Heart left ventricle (tissue), 16 donors: ENCODE measurements around the gene SYPL1. TPM values are rescaled to one million over a fixed set of nuclear protein-coding genes. Genes with fewer than 3 reads are reported as not detected.

Source experiments
- ATAC-seq, 4 donors: fragments of 200-7000 bp; cut with Tn5 transposase; one replicate each; pipeline ENCODE4 v1.9.1; 2020 to 2022; ENCODE audit warnings: moderate library complexity in 4 of 4, mild to moderate bottlenecking in 3 of 4, moderate number of reproducible peaks in 1 of 4
- DNase-seq, 5 donors: peaks; one replicate each; pipeline ENCODE4 v3.0.0-alpha.2; 2020
- H3K27ac ChIP-seq, 12 donors: fragments of 200-600 bp; sonication (generic) in 4 of 12; one replicate each; pipeline versions ENCODE4 v1.5.0 to v1.8.0; 2016 to 2022; ENCODE audit warnings: mild to moderate bottlenecking in 2 of 12
- H3K27me3 ChIP-seq, 9 donors: fragments of 200-600 bp; sonication (generic) in 2 of 9; one replicate each; pipeline versions ENCODE4 v1.5.1 to v1.8.0; 2016 to 2022; ENCODE audit warnings: mild to moderate bottlenecking in 3 of 9
- H3K36me3 ChIP-seq, 9 donors: fragments of 200-600 bp; sonication (generic) in 2 of 9; one replicate each; pipeline versions ENCODE4 v1.5.0 to v1.8.0; 2018 to 2022; ENCODE audit warnings: mild to moderate bottlenecking in 2 of 9
- H3K4me1 ChIP-seq, 12 donors: fragments of 200-600 bp; sonication (generic) in 4 of 12; one replicate each; pipeline versions ENCODE4 v1.5.0 to v1.8.0; 2016 to 2022; ENCODE audit warnings: mild to moderate bottlenecking in 3 of 12
- H3K4me3 ChIP-seq, 12 donors: fragments of 200-600 bp; sonication (generic) in 4 of 12; one replicate each; pipeline versions ENCODE4 v1.5.0 to v1.8.0; 2017 to 2022; ENCODE audit warnings: mild to moderate bottlenecking in 9 of 12, moderate library complexity in 4 of 12
- H3K9me3 ChIP-seq, 12 donors: fragments of 200-600 bp; sonication (generic) in 4 of 12; one replicate each; pipeline versions ENCODE4 v1.5.0 to v1.8.0; 2016 to 2022; ENCODE audit warnings: mild to moderate bottlenecking in 1 of 12
- CTCF ChIP-seq, 12 donors: fragments of 200-600 bp; sonication (generic) in 4 of 12; IDR thresholded peaks; one replicate each; pipeline versions ENCODE4 v1.5.0 to v1.8.0; 2018 to 2022; ENCODE audit warnings: antibody characterized with exemption in 12 of 12, mild to moderate bottlenecking in 5 of 12
- POLR2A ChIP-seq, 2 donors: fragments of 450-650 bp; IDR thresholded peaks; one replicate each; pipeline ENCODE4 v1.6.1; 2017; ENCODE audit warnings: antibody characterized with exemption in 2 of 2, mild to moderate bottlenecking in 2 of 2, moderate library complexity in 2 of 2
- WGBS, 4 donors: extraction: QIAGEN DNeasy Blood & Tissue Kit in 2 of 4; methylation state at CpG; one replicate each; pipeline versions ENCODE4 v1.1.5 to v1.1.7; 2013 to 2018; 5-methylcytosine and 5-hydroxymethylcytosine counted together
- intact Hi-C, 10 donors: fragments of 100-400 bp; cut with DNase I; formaldehyde crosslinking; loops; one replicate each; pipeline versions ENCODE4 v1.11.1 to v1.14.2; 2022
- polyA plus RNA-seq, 2 donors: library from polyadenylated mRNA; stranded (reverse); fragments of 200-250 nt; gene quantifications; one replicate each; pipeline ENCODE4 v1.2.3, GENCODE V29; 2013
- total RNA-seq, 9 donors: library from RNA; depleted of rRNA in 2 of 9; stranded (reverse); fragments of >200 nt in 2 of 9; fragmentation: NEBNext Ultra II Directional in 3 of 9; extraction: Animal tissue kit (Norgen Biotek cat#: 25700) in 3 of 9; gene quantifications; one replicate each; pipeline versions ENCODE4 v1.1.0 to v1.2.4, GENCODE V29; 2016 to 2023
- donor health status: ischemic (EF 13 %, LVEDD 7.1; RV severe dilation, severe dysfunction).
- donor health status: healthy with polysubstance abuse.
- donor health status: DM: no; HTN: yes; CAD: no.
- donor health status: DM: no; HTN: no; CAD: no.
- donor health status: ischemic (EF 25% LVEDD 6.9; RV normal size, moderate dysfunction).
- donor health status: ischemic (EF 25% LVEDD 5.7; RV mildly dilated, moderate dysfunction).
- donor health status: healthy.
- donor health status: DM: yes; HTN: yes; CAD: no.
- donor health status: ischemic (EF 35%, LVEDD 5.7; RV mildly dilated, moderate dysfunction).
- donor health status: nonischemic (EF 11% LVEDD 7.7; RV severe dilation, severe dysfunction).
- donor health status: DM: yes; HTN: yes; CAD: no.
- donor health status: PGD.
- donor health status: ischemic (EF 29% LVEDD 5.4; RV normal size, mild dysfunction).
- donor health status: nonischemic (EF 23%, LVEDD 6.1; RV moderate dilation, normal function).

The SYPL1 gene
- total and polyA plus RNA-seq, 11 donors = 70.6 to 99.8 (median 78.5) TPM

GRCh38 chr7:106070567-106071254 lies 41.4 kb downstream of the SYPL1 start:
- Histone ChIP-seq H3K27ac (peak overlapping the region in 11 of 12 donors; percentile 63 to 87 (median 74)), H3K36me3 (no peaks in the 10 kb centered on the region), H3K27me3 (no peaks in the 10 kb centered on the region), H3K9me3 (no peaks in the 10 kb centered on the region), H3K4me1 (peaks cover 0 to 70% (median 48%) of the 10 kb centered on the region in 12 donors), H3K4me3 (no peak overlapping the region)
- intact Hi-C loops = loop anchor here in 2 of 10 donors (5.0 kb wide), 1 partner anchor 42 kb away; the partner anchor contains the start of gene SYPL1 (in 2 of the 2)
- TF ChIP-seq POLR2A (IDR thresholded peaks at IDR 0.05) (no peak), CTCF (IDR thresholded peaks at IDR 0.05) (no peak)
- WGBS, 4 donors = 78 to 92% (median 87%) methylated on average over 8 of the region's 8 CpGs
- DNase-seq (no peak), ATAC-seq (no peak)

DNA sequence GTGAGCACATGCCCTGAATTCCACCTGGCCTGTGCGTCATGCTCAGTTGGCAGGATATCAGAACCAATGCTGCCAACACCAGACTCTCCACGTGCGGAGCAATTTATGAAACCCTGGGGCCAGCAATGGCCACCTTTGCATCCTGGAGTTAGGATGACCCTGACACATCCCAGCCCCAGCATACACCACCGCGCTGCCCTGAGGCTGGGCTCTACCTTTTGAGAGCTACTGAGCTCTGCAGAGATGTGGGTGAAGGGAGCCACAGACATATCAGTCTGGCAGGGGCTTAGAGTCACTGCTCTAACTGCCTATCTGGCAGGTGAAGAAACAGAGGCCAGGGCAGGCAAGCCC lies 41.9 kb downstream of the SYPL1 start:
- Histone ChIP-seq H3K9me3 (no peaks in the 10 kb centered on the region), H3K4me3 (no peak overlapping the region), H3K4me1 (peaks cover 0 to 75% (median 53%) of the 10 kb centered on the region in 12 donors), H3K27ac (peak overlapping the region in 4 of 12 donors; percentile 35 to 87 (median 77)), H3K36me3 (no peaks in the 10 kb centered on the region), H3K27me3 (no peaks in the 10 kb centered on the region)
- DNase-seq (peak in 4 of 5 donors; percentile 41 to 63 (median 52)), ATAC-seq (peak; percentile 16 to 35 (median 30))
- intact Hi-C loops = loop anchor here in 2 of 10 donors (5.0 kb wide), 1 partner anchor 42 kb away; the partner anchor contains the start of gene SYPL1 (in 2 of the 2)
- 59 to 66% (median 64%) methylated on average over 3 to 5 of the region's 5 CpGs for WGBS, 4 donors
- TF ChIP-seq CTCF (IDR thresholded peaks at IDR 0.05) = no peak
- TF ChIP-seq POLR2A (IDR thresholded peaks at IDR 0.05) = no peak

GRCh38 chr7:106069471-106070200 lies 42.5 kb downstream of the SYPL1 start:
- Histone ChIP-seq H3K9me3 (no peaks in the 10 kb centered on the region), H3K27me3 (no peaks in the 10 kb centered on the region), H3K36me3 (no peaks in the 10 kb centered on the region), H3K27ac (peak overlapping the region in 5 of 12 donors; percentile 41 to 87 (median 58)), H3K4me1 (peaks cover 0 to 76% (median 57%) of the 10 kb centered on the region in 12 donors), H3K4me3 (no peak overlapping the region)
- WGBS, 4 donors = 70 to 76% (median 73%) methylated on average over 8 to 9 of the region's 9 CpGs
- ATAC-seq = no peak
- no peak for DNase-seq
- TF ChIP-seq POLR2A (IDR thresholded peaks at IDR 0.05) (no peak), CTCF (IDR thresholded peaks at IDR 0.05) (no peak)
- intact Hi-C loops = loop anchor here in 8 of 10 donors (5.0 to 10.0 kb wide), 3 partner anchors 43 to 215 kb away; partner anchors contain the start of genes SYPL1 (in 6 of the 8) and NAMPT (in 2 of the 8)

GRCh38 chr7:106068986-106069385 lies 43.1 kb downstream of the SYPL1 start:
- Histone ChIP-seq H3K27me3 (no peaks in the 10 kb centered on the region), H3K4me3 (no peak overlapping the region), H3K36me3 (no peaks in the 10 kb centered on the region), H3K4me1 (peaks cover 0 to 78% (median 60%) of the 10 kb centered on the region in 12 donors), H3K27ac (peak overlapping the region in 6 of 12 donors; percentile 24 to 87 (median 57)), H3K9me3 (no peaks in the 10 kb centered on the region)
- 42 to 61% (median 49%) methylated on average over 3 of the region's 3 CpGs for WGBS, 4 donors
- no peak for DNase-seq
- intact Hi-C loops = loop anchor here in 6 of 10 donors (5.0 to 10.0 kb wide), 3 partner anchors 43 to 216 kb away; partner anchors contain the start of genes SYPL1 (in 4 of the 6) and NAMPT (in 2 of the 6)
- TF ChIP-seq CTCF (IDR thresholded peaks at IDR 0.05) (no peak), POLR2A (IDR thresholded peaks at IDR 0.05) (no peak)
- ATAC-seq = no peak
